H1 (cell line): ENCODE results near the gene NR4A1. TPM values are rescaled to one million over a fixed set of nuclear protein-coding genes. Genes with fewer than 3 reads are reported as not detected.

Source experiments
- polyA plus RNA-seq, 7 experiments: library from polyadenylated mRNA; depleted of rRNA in 3 of 7; stranded (reverse) in 5 of 7; unstranded in 2 of 7; fragments of >200 nt in 5 of 7; fragments of 200-250 nt in 2 of 7; gene quantifications; 1 replicate in 5 of 7; 2 replicates in 1 of 7; 4 replicates in 1 of 7; pipeline versions ENCODE4 v1.2.1 to v1.2.3, GENCODE V29; 2011 to 2013; ENCODE audit warnings: missing spikeins in 2 of 7, mixed read lengths in 2 of 7
- total RNA-seq: library from RNA; stranded (reverse); fragmentation: NEBNext Ultra II Directional; extraction: Animal tissue kit (Norgen Biotek cat#: 25700); gene quantifications from 2 replicates; pipeline ENCODE4 v1.2.1, GENCODE V29; 2021
- TF ChIP-seq, protein P1 (sequence below): fragments of 300-600 bp; sonication (generic); IDR thresholded peaks from 2 replicates; pipeline ENCODE4 v1.7.1; 2012; ENCODE audit warnings: low read length, moderate library complexity, mild to moderate bottlenecking, inconsistent platforms; ENCODE audit not compliant: insufficient replicate concordance

NR4A1 gene
- total and polyA plus RNA-seq, 2 of the 8 experiments (the other 6 are each of a cell fraction or from before 2014, with no cell fraction given): 18.7 to 23.3 TPM

DNA sequence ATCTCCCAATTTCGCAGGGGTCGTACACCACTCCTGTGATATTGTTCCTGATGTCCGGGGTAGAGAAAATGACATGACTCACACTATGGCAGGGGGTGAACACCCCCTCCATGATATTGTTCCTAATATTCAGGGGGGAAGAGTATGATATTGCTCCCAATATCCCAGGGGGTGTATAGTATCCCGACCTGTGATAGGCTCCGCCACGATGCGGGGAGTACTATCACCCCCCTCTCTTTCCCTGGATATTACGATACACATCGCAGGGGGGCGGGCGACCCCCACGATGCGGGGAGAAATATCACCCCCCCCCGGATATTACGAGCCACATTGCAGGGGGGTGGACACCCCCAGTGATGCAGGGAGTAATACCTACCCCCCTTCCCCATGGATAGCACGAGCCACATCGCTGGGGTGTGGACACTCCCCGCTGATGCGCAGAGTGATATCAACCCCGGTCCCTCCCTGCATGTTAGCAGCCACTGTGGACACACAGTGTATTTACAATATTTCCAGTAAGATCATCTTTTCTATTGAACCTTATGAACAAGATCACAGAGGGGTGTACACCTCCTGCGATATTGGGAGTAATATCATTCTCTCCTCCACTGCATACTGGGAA, 45.9 kb downstream of the NR4A1 start (continued):
- TF ChIP-seq, protein P1, sequence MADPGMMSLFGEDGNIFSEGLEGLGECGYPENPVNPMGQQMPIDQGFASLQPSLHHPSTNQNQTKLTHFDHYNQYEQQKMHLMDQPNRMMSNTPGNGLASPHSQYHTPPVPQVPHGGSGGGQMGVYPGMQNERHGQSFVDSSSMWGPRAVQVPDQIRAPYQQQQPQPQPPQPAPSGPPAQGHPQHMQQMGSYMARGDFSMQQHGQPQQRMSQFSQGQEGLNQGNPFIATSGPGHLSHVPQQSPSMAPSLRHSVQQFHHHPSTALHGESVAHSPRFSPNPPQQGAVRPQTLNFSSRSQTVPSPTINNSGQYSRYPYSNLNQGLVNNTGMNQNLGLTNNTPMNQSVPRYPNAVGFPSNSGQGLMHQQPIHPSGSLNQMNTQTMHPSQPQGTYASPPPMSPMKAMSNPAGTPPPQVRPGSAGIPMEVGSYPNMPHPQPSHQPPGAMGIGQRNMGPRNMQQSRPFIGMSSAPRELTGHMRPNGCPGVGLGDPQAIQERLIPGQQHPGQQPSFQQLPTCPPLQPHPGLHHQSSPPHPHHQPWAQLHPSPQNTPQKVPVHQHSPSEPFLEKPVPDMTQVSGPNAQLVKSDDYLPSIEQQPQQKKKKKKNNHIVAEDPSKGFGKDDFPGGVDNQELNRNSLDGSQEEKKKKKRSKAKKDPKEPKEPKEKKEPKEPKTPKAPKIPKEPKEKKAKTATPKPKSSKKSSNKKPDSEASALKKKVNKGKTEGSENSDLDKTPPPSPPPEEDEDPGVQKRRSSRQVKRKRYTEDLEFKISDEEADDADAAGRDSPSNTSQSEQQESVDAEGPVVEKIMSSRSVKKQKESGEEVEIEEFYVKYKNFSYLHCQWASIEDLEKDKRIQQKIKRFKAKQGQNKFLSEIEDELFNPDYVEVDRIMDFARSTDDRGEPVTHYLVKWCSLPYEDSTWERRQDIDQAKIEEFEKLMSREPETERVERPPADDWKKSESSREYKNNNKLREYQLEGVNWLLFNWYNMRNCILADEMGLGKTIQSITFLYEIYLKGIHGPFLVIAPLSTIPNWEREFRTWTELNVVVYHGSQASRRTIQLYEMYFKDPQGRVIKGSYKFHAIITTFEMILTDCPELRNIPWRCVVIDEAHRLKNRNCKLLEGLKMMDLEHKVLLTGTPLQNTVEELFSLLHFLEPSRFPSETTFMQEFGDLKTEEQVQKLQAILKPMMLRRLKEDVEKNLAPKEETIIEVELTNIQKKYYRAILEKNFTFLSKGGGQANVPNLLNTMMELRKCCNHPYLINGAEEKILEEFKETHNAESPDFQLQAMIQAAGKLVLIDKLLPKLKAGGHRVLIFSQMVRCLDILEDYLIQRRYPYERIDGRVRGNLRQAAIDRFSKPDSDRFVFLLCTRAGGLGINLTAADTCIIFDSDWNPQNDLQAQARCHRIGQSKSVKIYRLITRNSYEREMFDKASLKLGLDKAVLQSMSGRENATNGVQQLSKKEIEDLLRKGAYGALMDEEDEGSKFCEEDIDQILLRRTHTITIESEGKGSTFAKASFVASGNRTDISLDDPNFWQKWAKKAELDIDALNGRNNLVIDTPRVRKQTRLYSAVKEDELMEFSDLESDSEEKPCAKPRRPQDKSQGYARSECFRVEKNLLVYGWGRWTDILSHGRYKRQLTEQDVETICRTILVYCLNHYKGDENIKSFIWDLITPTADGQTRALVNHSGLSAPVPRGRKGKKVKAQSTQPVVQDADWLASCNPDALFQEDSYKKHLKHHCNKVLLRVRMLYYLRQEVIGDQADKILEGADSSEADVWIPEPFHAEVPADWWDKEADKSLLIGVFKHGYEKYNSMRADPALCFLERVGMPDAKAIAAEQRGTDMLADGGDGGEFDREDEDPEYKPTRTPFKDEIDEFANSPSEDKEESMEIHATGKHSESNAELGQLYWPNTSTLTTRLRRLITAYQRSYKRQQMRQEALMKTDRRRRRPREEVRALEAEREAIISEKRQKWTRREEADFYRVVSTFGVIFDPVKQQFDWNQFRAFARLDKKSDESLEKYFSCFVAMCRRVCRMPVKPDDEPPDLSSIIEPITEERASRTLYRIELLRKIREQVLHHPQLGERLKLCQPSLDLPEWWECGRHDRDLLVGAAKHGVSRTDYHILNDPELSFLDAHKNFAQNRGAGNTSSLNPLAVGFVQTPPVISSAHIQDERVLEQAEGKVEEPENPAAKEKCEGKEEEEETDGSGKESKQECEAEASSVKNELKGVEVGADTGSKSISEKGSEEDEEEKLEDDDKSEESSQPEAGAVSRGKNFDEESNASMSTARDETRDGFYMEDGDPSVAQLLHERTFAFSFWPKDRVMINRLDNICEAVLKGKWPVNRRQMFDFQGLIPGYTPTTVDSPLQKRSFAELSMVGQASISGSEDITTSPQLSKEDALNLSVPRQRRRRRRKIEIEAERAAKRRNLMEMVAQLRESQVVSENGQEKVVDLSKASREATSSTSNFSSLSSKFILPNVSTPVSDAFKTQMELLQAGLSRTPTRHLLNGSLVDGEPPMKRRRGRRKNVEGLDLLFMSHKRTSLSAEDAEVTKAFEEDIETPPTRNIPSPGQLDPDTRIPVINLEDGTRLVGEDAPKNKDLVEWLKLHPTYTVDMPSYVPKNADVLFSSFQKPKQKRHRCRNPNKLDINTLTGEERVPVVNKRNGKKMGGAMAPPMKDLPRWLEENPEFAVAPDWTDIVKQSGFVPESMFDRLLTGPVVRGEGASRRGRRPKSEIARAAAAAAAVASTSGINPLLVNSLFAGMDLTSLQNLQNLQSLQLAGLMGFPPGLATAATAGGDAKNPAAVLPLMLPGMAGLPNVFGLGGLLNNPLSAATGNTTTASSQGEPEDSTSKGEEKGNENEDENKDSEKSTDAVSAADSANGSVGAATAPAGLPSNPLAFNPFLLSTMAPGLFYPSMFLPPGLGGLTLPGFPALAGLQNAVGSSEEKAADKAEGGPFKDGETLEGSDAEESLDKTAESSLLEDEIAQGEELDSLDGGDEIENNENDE: no peak
